ENCODE data around the gene TROAP.

Gene TROAP

GRCh38 chr12:49358483-49359141 lies 35.6 kb downstream of the TROAP start (continued):
- TF ChIP-seq BCL11B (tag by site-specific recombination; IDR thresholded peaks at IDR 0.05; ENCODE audit: low read depth), result no peak
- TF ChIP-seq ZNF211 (tag by site-specific recombination; IDR thresholded peaks at IDR 0.05; ENCODE audit: low read depth), result no peak
- TF ChIP-seq ZNF530 (tag by site-specific recombination; IDR thresholded peaks at IDR 0.05; ENCODE audit: low read depth), result no peak
- no peak for TF ChIP-seq ZNF202 (tag by site-specific recombination; IDR thresholded peaks at IDR 0.05; ENCODE audit: borderline replicate concordance)
- TF ChIP-seq ZNF610 (tag by site-specific recombination; IDR thresholded peaks at IDR 0.05; ENCODE audit: borderline replicate concordance), result no peak
- TF ChIP-seq ZNF266 (tag by site-specific recombination; IDR thresholded peaks at IDR 0.05; ENCODE audit: low read depth), result no peak
- TF ChIP-seq ELK4 (IDR thresholded peaks at IDR 0.05; ENCODE audit: borderline replicate concordance, low read depth, low read length), result no peak
- TF ChIP-seq ZNF391 (tag by site-specific recombination; IDR thresholded peaks at IDR 0.05; ENCODE audit: borderline replicate concordance, low read depth), result no peak
- TF ChIP-seq ZNF501 (tag by site-specific recombination; IDR thresholded peaks at IDR 0.05), result no peak
- TF ChIP-seq ZBTB11 (tag by site-specific recombination; conservative IDR thresholded peaks at IDR 0.05; ENCODE audit: low read depth), result no peak
- TF ChIP-seq ZNF658 (tag by site-specific recombination; IDR thresholded peaks at IDR 0.05), result no peak
- TF ChIP-seq ZBTB10 (tag by site-specific recombination; IDR thresholded peaks at IDR 0.05), result no peak

GRCh38 chr12:49359671-49360070 lies 36.6 kb downstream of the TROAP start:
- H3K4me3 ChIP-seq (ENCODE audit: low read depth, low read length), result no peak overlapping the region
- H3K27ac ChIP-seq (ENCODE audit: extremely low read depth, low read depth, low read length), result no peak overlapping the region
- no peaks in the 10 kb centered on the region for H3K36me3 ChIP-seq (ENCODE audit: control insufficient read depth in 2 of 2, insufficient read depth in 1 of 2, low read length in 2 of 2)
- no peaks in the 10 kb centered on the region for H3K9me3 ChIP-seq (ENCODE audit: control insufficient read depth, insufficient read depth, low read depth, low read length)
- ChIA-PET POLR2A (interaction anchor here (1.8 kb wide), 1 partner anchor 224 kb away, joined by 4 read pairs; no protein-coding TSS in a partner anchor), CTCF (interaction anchor here (0.9 to 11.9 kb wide), 21 partner anchors 7 to 297 kb away, joined by 3 to 517 read pairs (median 22); partner anchors contain the start of genes C1QL4, DNAJC22, PRPH and SPATS2)
- no peak for TF ChIP-seq ZNF404 (tag by site-specific recombination; IDR thresholded peaks at IDR 0.05)
- no peak for TF ChIP-seq ZNF302 (tag by site-specific recombination; IDR thresholded peaks at IDR 0.05; ENCODE audit: low read depth)
- no peak for TF ChIP-seq ZNF692 (tag by site-specific recombination; IDR thresholded peaks at IDR 0.05)
- no peak for TF ChIP-seq PATZ1 (tag by site-specific recombination; IDR thresholded peaks at IDR 0.05)
- no peak for TF ChIP-seq ZNF580 (tag by site-specific recombination; IDR thresholded peaks at IDR 0.05)
- TF ChIP-seq SCRT1 (tag by site-specific recombination; IDR thresholded peaks at IDR 0.05; ENCODE audit: borderline replicate concordance), result no peak
- no peak for TF ChIP-seq ZNF248 (tag by site-specific recombination; IDR thresholded peaks at IDR 0.05)
- TF ChIP-seq ZNF274 (IDR thresholded peaks at IDR 0.05; ENCODE audit: low read length), result no peak
- TF ChIP-seq ZNF274 (tag by site-specific recombination; IDR thresholded peaks at IDR 0.05; ENCODE audit: borderline replicate concordance), result no peak
- no peak for TF ChIP-seq PRDM1 (tag by site-specific recombination; IDR thresholded peaks at IDR 0.05)
- TF ChIP-seq SCRT2 (tag by site-specific recombination; IDR thresholded peaks at IDR 0.05), result no peak
- H3K4me1 ChIP-seq (ENCODE audit: control insufficient read depth, insufficient read depth, low read length), result no peaks in the 10 kb centered on the region

Measured in HEK293 (cell line).